GM18505 (cell line): ENCODE data around the gene RPTN.

Source experiments
- ATAC-seq: cut with Tn5 transposase; IDR thresholded peaks from one replicate; pipeline ENCODE4 v1.9.1; 2021; ENCODE audit not compliant: unreplicated experiment
- POLR2A ChIP-seq: IDR thresholded peaks from 4 replicates; pipeline ENCODE4 v1.6.1; 2011; ENCODE audit warnings: borderline replicate concordance; ENCODE audit not compliant: insufficient read depth, insufficient read length; ENCODE audit errors: extremely low read depth

Gene RPTN

GRCh38 chr1:152111515-152111968 is 47.5 kb downstream of the RPTN start:
- ATAC-seq = no peak
- no peak for TF ChIP-seq POLR2A

- no peak for ATAC-seq
- no peak for TF ChIP-seq POLR2A
These were observed 48.0 kb downstream of the RPTN start for GRCh38 chr1:152110860-152111514.

DNA sequence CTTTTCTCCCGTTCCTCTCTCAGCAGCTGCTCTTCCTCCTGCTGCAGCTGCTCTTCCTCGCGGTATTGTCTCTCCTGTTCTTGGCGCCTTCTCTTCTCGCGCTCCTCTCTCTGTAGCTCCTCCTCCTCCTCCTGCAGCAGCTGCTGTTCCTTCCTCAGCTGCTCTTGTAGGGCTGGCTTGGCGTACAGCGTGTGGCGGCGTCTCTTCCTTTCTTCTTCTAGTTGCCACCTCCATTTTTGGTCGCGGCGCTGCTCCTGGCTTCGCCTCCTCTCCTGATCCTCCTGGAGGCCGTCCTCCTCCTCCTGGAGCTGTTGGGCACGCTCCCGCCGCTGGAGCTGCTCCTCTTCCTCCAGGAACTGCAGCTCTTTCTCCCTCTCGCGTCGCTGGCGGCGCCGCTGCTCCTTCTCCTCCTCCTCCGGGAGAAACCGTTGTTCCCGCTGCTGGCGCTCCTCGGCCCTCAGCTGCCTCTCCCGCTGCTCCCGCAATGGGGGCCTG is 48.6 kb downstream of the RPTN start:
- ATAC-seq = no peak
- no peak for TF ChIP-seq POLR2A

DNA sequence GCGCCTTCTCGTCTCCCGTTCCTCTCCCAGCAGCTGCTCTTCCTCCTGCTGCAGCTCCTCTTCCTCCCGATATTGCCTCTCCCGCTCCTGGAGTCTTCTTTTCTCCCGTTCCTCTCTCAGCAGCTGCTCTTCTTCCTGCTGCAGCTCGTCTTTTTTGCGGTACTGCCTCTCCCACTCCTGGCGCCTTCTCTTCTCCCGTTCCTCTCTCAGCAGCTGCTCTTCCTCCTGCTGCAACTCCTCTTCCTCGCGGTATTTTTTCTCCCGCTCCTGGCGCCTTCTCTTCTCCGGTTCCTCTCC is 49.1 kb downstream of the RPTN start:
- no peak for ATAC-seq
- no peak for TF ChIP-seq POLR2A

DNA sequence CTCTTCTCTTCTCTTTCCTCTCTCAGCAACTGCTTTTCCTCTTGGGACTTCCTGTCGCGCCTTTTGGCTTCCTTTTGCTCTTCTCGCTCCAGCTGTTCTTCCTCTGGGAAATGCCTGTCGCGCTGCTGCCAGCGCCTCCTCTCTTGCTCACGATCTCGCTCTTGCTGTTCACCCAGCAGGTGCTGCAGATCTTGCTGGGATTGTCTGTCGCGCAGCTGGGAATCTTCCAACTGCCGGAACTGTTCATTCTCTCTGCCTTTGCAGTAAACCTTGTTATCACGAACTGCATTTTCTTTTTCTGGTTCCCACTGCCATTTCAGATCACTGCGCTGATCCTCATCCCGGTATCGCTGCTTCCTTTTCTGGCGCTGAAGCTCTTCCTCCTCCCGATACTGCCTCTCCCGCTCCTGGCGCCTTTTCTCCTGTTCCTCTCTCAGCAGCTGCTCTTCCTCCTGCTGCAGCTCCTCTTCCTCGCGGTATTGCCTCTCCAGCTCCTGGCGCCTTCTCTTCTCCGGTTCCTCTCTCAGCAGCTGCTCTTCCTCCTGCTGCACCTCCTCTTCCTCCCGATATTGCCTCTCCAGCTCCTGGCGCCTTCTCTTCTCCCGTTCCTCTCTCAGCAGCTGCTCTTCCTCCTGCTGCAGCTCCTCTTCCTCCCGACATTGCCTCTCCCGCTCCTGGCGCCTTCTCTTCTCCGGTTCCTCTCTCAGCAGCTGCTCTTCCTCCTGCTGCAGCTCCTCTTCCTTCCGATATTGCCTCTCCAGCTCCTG is 49.6 kb downstream of the RPTN start:
- ATAC-seq = no peak
- no peak for TF ChIP-seq POLR2A

DNA sequence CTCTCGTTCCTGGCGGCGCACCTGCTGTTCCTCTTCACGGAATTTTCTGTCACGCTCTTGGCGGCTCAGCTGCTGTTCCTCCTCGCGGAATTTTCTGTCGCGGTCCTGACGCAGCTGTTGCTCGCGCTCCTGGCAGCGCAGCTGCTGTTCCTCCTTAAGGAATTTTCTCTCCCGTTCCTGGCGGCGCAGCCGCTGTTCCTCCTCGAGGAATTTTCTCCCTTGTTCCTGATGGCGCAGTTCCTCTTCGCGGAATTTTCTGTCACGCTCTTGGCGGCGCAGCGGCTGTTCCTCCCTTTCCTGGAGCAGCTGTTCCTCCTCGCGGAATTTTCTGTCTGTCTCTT is 50.2 kb downstream of the RPTN start:
- no peak for TF ChIP-seq POLR2A
- ATAC-seq = no peak

- no peak for ATAC-seq
- no peak for TF ChIP-seq POLR2A
These were observed 50.8 kb downstream of the RPTN start for GRCh38 chr1:152107984-152108881.

DNA sequence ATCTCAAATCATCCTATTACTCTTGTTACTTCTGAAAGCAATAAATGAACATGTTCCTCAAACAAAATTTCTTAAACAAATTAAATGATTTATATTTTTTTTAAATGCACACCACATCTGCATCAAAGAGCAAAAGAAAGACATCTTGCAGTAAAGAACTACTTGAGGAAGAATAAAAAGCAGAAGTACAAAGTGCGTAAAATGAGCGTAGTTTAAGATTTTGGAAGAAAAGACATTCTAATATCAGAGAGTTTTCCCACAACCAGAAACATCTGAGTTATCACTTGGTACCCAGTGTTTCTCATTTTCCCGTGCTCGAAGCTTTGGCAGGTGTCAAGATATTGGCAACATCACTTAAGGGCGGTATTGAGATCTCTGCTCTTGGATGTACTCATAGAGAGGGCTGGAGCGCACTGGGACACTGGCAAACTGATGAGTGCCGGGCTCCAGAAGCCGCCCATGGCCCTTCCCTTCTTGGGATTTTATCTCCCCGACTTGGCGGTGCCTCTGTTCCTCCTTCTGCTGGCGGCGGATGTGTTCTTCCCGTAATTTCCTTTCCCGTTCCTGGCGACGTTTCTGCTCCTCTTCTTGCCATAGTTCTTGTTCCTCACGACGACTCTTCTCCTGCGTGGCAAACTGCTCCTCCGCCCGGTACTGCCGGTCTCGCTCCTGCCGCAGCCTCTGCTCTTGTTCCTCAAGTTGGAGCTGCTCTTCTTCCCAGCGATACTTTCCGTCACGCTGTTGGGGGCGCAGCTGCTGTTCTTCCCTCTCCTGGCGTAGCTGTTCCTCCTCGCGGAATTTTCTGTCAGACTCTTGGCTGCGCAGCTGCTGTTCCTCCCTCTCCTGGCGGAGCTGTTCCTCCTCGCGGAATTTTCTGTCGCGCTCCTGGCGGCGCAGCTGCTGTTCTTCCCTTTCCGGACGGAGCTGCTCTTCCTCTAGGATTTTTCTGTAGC is 51.7 kb downstream of the RPTN start:
- ATAC-seq = no peak
- no peak for TF ChIP-seq POLR2A

GRCh38 chr1:152104854-152105253 is 54.2 kb downstream of the RPTN start:
- ATAC-seq = no peak

More at GRCh38 chr1:152104854-152105253, 54.2 kb downstream of the RPTN start:
- TF ChIP-seq POLR2A = no peak
